Pancreas (tissue), 10 donors: ENCODE data around the gene TFAP2B. TPM values are rescaled to one million over a fixed set of nuclear protein-coding genes. Genes with fewer than 3 reads are reported as not detected.

Source experiments
- ATAC-seq, 4 donors: fragments of 200-7000 bp; cut with Tn5 transposase; one replicate each; pipeline versions ENCODE4 v1.8.0 to v1.9.1; 2020; ENCODE audit warnings: mild to moderate bottlenecking in 4 of 4, moderate library complexity in 4 of 4
- DNase-seq, 6 donors: peaks; one replicate each; pipeline ENCODE4 v3.0.0-alpha.2; 2020
- FAIRE-seq: peaks from 2 replicates; lab custom pipeline; 2012; peaks lifted over from hg19 to GRCh38; lab: Jason Lieb, UNC
- H3K27ac ChIP-seq, 4 donors: fragments of 200-600 bp; sonication (generic); 1 replicate in 3 of 4; 2 replicates in 1 of 4; pipeline versions ENCODE4 v1.5.0 to v1.8.0; 2020
- H3K27me3 ChIP-seq, 4 donors: fragments of 200-600 bp; one replicate each; pipeline ENCODE4 v1.8.0; 2021
- H3K36me3 ChIP-seq, 3 donors: fragments of 200-600 bp; sonication (generic) in 1 of 3; one replicate each; pipeline versions ENCODE4 v1.5.0 to v1.8.0; 2020 to 2021
- H3K4me1 ChIP-seq, 3 donors: fragments of 200-600 bp; one replicate each; pipeline ENCODE4 v1.8.0; 2021
- H3K4me3 ChIP-seq, 4 donors: fragments of 200-600 bp; sonication (generic) in 2 of 4; one replicate each; pipeline versions ENCODE4 v1.5.0 to v1.8.0; 2020 to 2021
- H3K9me3 ChIP-seq, 4 donors: fragments of 200-600 bp; one replicate each; pipeline ENCODE4 v1.8.0; 2021
- CTCF ChIP-seq, 4 donors: fragments of 200-600 bp; sonication (generic) in 3 of 4; IDR thresholded peaks; one replicate each; pipeline versions ENCODE4 v1.5.0 to v1.8.0; 2021; ENCODE audit warnings: antibody characterized with exemption in 4 of 4
- WGBS, 2 donors: extraction: QIAGEN DNeasy Blood & Tissue Kit; methylation state at CpG; one replicate each; pipeline ENCODE4 v1.1.7; 2013; 5-methylcytosine and 5-hydroxymethylcytosine counted together
- intact Hi-C, 3 donors: fragments of 100-400 bp; cut with DNase I; formaldehyde crosslinking; loops; one replicate each; pipeline versions ENCODE4 v1.11.1 to v1.14.2; 2022
- polyA plus RNA-seq, 2 donors: library from polyadenylated mRNA; stranded (reverse); fragments of 200-250 nt; gene quantifications; one replicate each; pipeline ENCODE4 v1.2.3, GENCODE V29; 2013
- total RNA-seq, 6 donors: library from RNA; stranded (reverse); fragmentation: NEBNext Ultra II Directional in 4 of 6; extraction: Animal tissue kit (Norgen Biotek cat#: 25700) in 4 of 6; gene quantifications; one replicate each; pipeline versions ENCODE4 v1.2.1 to v1.2.4, GENCODE V29; 2021 to 2023
- donor health status: healthy with polysubstance abuse.
- donor health status: DM: no; HTN: no; CAD: no; lungs with moderate emphysema.
- donor health status: DM: no; HTN: no; CAD: no.
- donor health status: control.
- donor health status: control.
- donor health status: Bipolar disorder and iron deficiency.
- donor health status: DM: yes; HTN: yes; CAD: no.
- donor health status: DM: no; HTN: no; CAD: no.
- donor health status: DM: no; HTN: no; CAD: no.
- donor health status: DM: yes; HTN: yes; CAD: no.

The TFAP2B gene
- total RNA-seq (not detected), polyA plus RNA-seq (not detected)

GRCh38 chr6:50818673-50819072 is at the start of gene TFAP2B:
TFAP2B (plus strand) TSS chr6:50818871; CDS start chr6:50818892, 21 bp downstream.
- TF ChIP-seq CTCF (IDR thresholded peaks at IDR 0.05) = no peak
- H3K9me3 ChIP-seq = no peaks in the 10 kb centered on the region
- intact Hi-C loops = loop anchor here in 1 of 3 donors (10.0 kb wide), 1 partner anchor 726 kb away; no protein-coding TSS in a partner anchor
- H3K36me3 ChIP-seq = no peaks in the 10 kb centered on the region
- H3K4me3 ChIP-seq = peak within 1 kb of the TSS in 1 of 4 donors; percentile 23
- FAIRE-seq = no peak
- ATAC-seq = no peak
- H3K4me1 ChIP-seq = peaks cover 0 to 15% (median 0%) of the 10 kb centered on the region in 3 donors
- WGBS, 2 donors = 8 to 11% methylated on average over 7 of the region's 7 CpGs
- DNase-seq = no peak
- H3K27me3 ChIP-seq = peaks cover 6 to 43% (median 22%) of the 10 kb centered on the region in 4 donors
- no peak within 1 kb of the TSS for H3K27ac ChIP-seq

GRCh38 chr6:50778696-50779095 is 40.0 kb upstream of the TFAP2B start:
- Histone ChIP-seq H3K4me1 (no peaks in the 10 kb centered on the region), H3K27ac (no peak overlapping the region), H3K27me3 (peaks cover 0 to 3% (median 0%) of the 10 kb centered on the region in 4 donors), H3K36me3 (no peaks in the 10 kb centered on the region), H3K9me3 (no peaks in the 10 kb centered on the region), H3K4me3 (no peak overlapping the region)
- no peak for DNase-seq
- no peak for TF ChIP-seq CTCF (IDR thresholded peaks at IDR 0.05)
- no peak for ATAC-seq
- intact Hi-C loops = no loop called here
- FAIRE-seq = no peak

DNA sequence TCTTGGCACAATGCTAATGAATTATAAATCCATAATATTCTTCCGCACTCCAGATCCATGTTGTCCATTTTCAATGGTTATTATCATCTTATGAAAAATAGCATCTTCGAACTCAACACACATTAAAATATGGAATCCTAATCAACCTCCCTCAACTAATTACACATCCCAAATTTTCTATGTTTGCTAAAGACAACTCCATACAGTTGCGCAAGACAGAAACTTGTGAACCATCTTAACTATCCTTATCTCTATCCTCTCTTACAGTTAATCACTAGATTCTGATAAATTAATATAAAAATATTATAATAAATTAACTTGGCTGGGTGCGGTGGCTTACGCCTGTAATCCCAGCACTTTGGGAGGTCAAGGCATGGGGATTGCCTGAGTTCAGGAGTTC is 38.3 kb upstream of the TFAP2B start:
- intact Hi-C loops = no loop called here
- no peak for DNase-seq
- Histone ChIP-seq H3K27me3 (peaks cover 0 to 3% (median 0%) of the 10 kb centered on the region in 4 donors), H3K4me1 (no peaks in the 10 kb centered on the region), H3K36me3 (no peaks in the 10 kb centered on the region), H3K9me3 (no peaks in the 10 kb centered on the region), H3K27ac (no peak overlapping the region), H3K4me3 (no peak overlapping the region)
- WGBS, 2 donors = 84% methylated on average over 5 of the region's 5 CpGs
- ATAC-seq = no peak
- FAIRE-seq = no peak
- TF ChIP-seq CTCF (IDR thresholded peaks at IDR 0.05) = no peak

DNA sequence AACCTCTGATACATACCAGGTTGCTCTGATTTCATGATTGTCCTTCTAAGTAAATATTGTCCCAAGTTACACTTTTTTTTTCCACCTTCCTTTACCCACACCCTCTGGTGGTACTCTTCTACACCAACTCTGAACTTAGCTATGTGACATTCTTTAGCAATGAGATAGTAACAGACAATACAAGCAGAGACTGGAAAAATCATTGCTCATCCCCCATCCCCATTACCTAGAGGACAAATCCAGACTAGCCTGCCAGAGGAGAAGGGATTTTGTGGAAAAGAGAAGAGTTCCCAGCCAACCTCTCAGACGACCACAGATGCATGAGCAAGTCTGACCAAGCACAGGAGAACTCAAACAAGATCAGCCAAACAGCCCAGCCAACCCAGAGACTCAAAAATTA is 32.8 kb upstream of the TFAP2B start:
- 20 to 25% methylated on average over 1 of the region's 1 CpG for WGBS, 2 donors
- intact Hi-C loops = no loop called here
- H3K4me3 ChIP-seq = no peak overlapping the region
- H3K4me1 ChIP-seq = no peaks in the 10 kb centered on the region
- DNase-seq = no peak
- FAIRE-seq = no peak
- TF ChIP-seq CTCF (IDR thresholded peaks at IDR 0.05) = no peak
- ATAC-seq = no peak
- H3K27me3 ChIP-seq = no peaks in the 10 kb centered on the region
- H3K27ac ChIP-seq = no peak overlapping the region
- no peaks in the 10 kb centered on the region for H3K36me3 ChIP-seq
- H3K9me3 ChIP-seq = no peaks in the 10 kb centered on the region

- peak in 3 of 4 donors; percentile 73 to 79 (median 75) for ATAC-seq
- 0 to 1% methylated on average over 3 of the region's 3 CpGs for WGBS, 2 donors
- H3K27ac ChIP-seq = no peak overlapping the region
- peaks cover 0 to 4% (median 0%) of the 10 kb centered on the region in 4 donors for H3K27me3 ChIP-seq
- H3K9me3 ChIP-seq = no peaks in the 10 kb centered on the region
- peak; percentile 22 to 69 (median 48) for TF ChIP-seq CTCF (IDR thresholded peaks at IDR 0.05)
- intact Hi-C loops = no loop called here
- FAIRE-seq = peak; percentile 91
- H3K4me1 ChIP-seq = no peaks in the 10 kb centered on the region
- peak in 1 of 6 donors; percentile 9 for DNase-seq
- no peak overlapping the region for H3K4me3 ChIP-seq
- no peaks in the 10 kb centered on the region for H3K36me3 ChIP-seq
Measured at GRCh38 chr6:50791900-50792508, 26.7 kb upstream of the TFAP2B start.
